ENCODE measurements around the gene KLHL26.

The KLHL26 gene

GRCh38 chr19:18650021-18650390, 13.2 kb downstream of the KLHL26 start:
- no peak for DNase-seq

- DNase-seq = no peak
Measured at GRCh38 chr19:18650468-18651041, 13.7 kb downstream of the KLHL26 start.

GRCh38 chr19:18651300-18651699, 14.5 kb downstream of the KLHL26 start:
- DNase-seq = no peak

DNA sequence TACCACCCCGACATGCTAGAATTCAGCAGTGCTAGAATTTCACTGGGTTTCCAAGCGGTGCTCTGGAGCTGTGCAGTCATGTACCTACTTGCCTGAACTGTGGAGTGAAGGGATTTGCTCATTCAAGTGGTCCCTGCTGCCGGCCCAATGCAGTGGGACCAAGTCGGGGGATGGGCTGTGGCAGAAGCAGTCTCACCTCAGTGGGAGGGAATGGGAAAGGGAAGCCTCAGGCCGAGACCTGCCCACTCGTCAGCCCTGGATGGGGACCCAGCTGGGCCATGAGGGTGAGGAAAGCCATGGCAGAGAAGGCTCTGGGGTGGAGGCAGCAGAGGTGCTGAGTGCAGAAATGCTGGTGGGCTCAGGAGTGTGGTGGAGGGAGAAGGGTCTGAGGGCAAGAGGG, 14.9 kb downstream of the KLHL26 start:
- peak; percentile 54 to 90 for DNase-seq

DNA sequence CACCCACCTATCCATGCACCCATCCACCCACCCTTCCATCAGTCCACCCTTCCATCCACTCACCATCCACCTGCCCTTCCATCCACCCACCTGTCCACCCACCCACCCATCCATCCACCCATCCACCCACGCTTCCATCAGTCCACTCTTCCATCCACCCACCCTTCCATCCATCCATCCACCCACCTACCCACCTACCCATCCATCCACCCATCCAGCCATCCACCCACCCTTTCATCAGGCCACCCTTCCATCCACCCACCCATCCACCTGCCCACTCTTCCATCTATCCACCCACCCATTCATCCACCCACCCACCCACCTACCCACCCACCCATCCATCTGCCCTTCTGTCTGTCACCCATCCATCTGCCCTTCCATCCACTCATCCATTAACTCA, 17.0 kb downstream of the KLHL26 start:
- no peak for DNase-seq

DNA sequence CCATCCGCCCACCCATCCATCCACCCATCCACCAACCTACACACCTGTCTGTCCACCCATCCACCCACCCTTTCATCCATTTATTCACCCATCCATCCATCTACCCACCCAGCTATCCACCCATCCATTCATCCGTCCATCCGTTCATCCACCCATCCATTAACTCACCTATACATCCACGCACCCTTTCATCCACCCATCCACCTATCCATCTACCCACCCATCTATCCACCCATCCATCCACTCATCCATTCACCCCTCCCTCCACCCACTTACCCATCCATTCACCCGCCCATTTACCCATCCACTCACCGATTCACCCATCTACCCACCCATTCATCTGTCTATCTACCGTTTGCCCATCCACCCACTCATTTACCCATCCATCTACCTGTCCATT, 17.6 kb downstream of the KLHL26 start:
- DNase-seq = no peak

- no peak for DNase-seq
Measured at GRCh38 chr19:18655173-18655844, 18.5 kb downstream of the KLHL26 start.

DNA sequence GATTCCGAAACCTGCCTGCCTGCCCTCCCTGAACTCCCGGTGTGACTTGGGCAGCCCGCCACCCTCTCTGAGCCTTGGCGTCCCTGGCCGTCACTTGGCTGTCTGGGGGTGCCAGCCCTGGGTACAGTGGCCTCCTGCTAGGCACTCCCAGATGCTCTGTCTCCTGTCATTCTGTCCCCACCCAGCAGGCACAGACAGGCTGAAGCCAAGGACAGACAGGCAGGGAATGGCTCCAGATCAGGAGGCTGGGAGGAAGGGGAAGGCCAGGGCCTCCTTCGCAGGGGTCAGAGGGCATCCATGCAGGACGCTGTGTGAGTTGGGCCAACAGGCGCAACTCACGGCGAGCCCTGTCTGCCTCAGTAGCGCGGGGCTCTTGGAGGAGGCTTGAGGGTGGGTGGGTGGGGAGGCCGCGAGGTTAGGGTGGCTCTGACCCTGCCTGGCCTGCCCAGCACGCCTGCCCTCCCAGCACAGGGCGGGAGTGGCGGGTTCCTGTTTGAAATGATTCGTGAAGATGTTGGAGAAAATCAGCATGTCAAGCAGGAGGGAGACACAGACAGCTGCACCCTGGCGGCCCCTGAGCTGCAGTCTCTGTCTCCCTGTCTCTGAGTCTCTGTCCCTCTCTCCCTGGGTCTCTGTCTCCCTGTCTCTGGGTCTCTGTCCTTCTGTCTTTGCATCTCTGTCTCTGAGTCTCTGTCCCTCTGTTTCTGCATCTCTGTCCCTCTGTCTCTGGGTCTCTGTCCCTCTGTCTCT, 19.7 kb downstream of the KLHL26 start:
- no peak for DNase-seq

GRCh38 chr19:18657590-18658365, 20.9 kb downstream of the KLHL26 start:
- no peak for DNase-seq

DNA sequence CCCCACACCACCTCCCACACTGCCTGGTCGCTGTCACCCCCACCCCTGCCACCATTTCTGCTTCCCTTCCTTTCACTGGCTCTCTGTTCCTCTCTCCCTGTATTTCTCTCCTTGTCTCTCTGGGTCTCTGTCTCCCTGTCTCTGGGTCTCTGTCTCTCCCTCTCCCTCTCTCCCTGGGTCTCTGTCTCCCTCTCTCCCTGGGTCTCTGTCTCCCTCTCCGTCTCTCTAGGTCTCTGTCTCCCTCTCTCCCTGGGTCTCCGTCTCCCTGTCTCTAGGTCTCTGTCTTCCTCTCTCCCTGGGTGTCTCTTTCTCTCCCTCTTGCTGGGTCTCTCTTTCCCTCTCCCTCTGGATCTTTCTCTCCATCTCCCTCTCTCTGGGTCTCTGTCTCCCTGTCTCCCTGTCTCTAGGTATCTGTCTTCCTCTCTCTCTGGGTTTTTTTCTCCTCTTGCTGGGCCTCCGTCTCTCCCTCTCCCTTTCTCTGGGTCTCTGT, 21.6 kb downstream of the KLHL26 start:
- no peak for DNase-seq

DNA sequence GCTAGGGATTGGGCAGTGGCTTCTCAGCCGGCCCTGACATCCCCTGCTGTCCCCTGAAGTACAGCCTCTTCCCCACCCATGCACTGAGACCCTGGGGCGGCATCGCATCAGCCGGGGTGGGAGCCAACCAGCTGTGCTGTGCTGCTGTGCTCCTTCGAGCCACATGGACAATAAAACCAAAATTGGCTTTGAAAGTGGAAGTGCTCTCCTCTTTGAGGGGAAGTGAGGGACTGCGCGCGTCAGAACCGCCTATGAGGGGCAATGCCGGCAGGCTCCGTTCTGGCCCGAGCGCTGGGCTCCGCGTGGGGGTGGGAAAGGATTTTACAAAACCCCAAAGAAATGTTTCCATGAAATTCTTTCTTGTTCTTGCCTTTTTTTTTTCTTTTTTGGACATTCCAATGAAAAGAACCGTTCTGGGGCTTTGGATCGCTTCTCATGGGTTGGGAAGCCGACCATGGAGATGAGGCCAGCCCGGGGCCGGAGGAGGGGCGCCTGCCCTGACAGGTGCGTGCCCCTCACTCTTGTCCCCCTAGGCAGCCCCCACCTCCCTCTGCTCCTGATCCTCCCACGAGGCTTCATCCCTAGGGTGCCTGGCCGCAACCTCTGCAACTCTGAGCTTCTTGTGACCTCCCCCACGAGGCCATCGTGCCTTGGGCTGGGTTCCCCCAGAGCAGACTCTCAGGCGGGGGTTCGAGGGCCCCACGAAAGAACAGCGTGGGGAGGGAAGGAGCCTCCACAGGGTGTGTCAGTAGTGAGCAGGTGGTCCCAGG, 22.6 kb downstream of the KLHL26 start:
- no peak for DNase-seq

DNA sequence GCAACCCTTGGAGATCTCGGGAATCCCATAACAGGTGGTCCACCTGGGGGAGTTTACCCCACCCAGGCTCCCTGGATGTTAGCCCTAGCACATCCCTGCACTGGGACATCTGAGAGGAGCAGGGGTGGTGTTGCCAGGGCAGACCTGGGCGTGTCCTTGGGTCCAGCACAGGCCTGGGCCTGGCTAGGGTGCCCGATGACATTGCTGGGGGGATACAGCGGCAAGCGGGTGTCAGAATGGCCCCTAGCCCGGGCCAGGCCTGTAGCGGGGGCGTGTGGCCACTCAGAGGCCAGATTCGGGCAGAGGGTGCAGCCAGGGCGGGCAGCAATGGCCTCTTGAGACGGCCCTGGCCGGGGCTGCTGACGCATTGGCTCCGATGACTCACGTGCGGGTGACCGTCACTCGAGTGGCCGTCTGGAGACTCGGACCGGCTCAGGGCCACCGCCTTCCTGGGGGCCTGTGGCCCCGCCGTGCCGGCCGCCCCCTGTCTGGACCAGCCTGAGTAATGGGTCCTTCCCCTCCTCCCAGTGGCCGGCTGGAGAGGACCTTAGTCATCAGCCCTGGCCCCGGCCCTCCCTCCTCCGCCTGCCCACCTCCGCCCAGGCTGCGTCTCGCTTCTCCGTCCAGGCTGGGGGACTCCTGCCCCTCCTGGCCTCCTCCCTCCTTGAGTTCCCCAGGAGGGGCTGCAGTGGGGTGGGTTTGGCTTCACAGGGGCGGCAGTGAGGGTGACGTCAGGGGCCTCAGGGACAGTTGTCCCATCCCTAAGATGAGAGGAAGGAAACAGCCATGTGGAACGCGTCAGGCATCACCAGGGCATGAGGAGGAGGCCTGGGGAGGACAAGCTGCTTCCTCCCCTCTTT, 23.5 kb downstream of the KLHL26 start:
- DNase-seq = no peak

DNA sequence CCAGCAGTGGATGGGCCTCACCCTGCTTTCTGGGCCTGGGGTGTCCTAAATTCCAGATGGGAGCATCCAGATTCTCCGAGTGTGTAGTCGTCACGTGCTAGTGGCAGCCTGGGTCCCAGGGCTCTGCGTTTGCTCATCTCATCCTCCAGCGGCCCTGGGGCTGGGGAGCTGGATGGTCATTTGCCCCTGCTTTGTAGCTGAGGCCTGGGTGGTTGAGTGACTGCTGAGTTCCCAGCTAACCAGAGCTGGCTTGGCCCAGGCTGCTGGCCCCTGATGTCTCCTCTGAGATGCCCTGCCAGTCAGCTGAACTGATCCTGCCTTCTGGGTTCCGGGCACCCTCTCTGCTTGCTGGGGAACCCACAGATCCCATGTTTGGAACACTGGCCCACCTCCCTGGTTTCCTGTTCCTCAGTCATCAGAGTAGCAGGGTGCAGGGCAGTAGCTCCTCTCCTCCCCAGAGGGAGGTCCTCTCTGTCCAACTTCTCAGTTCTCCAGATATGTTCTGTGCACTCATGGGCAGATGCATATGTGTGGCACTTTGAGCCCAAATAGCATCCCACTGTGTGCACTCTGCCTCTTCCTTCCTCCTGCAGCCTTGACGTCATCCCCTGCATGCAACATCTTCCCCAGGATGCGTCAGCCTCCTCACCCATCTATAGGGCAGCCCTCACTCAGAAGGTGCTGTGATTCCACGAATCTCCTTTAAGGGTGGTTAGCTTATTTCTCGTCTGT, 24.3 kb downstream of the KLHL26 start:
- DNase-seq = no peak

GRCh38 chr19:18662972-18663732, 26.3 kb downstream of the KLHL26 start:
- DNase-seq = peak in 1 of 2 experiments; percentile 29

DNA sequence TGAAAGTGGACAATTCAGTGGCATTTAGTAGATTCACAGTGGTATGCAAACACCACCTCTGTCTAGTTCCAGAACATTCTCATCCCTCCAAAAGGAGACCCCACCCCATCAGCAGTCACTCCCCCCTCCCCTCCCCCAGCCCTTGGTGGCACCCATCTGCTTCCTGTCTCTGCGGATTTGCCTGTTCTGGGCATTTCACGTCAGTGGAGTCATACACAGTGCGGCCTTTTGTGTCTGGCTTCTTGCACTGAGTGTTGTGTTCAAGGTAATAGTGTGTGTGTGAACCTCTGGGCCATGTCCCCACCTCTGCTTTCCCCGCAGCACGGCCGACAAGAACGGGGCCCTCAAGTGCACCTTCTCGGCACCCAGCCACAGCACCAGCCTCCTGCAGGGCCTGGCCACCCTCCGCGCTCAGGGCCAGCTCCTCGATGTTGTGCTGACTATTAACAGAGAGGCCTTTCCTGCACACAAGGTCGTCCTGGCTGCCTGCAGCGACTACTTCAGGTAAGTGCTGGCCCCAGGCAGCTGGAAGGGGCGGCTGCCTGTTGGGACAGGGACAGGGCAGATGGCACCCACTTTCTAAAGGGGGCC, 27.2 kb downstream of the KLHL26 start:
- peak; percentile 73 to 87 for DNase-seq

DNA sequence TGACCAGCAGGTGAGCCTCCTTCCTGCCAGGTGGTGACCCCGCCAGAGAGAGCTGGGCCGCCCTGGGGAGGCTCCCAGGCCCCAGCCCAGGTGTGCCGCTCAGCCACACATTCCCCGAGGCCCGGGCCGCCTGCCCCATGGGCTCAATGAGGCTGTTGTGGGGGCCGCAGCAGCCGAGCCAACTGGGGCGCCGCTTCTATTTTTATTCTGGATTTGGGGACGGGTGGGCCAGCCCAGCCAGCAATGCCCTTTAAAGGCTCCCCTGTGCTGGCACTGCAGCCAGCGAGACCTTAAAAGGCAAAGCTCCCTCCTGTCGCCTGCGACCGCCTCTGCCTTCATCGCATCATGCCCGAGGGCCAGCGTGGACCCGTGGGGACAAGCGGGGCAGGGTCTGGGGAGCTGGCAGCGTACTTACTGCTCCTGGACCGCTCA, 29.0 kb downstream of the KLHL26 start:
- no peak for DNase-seq

GRCh38 chr19:18666317-18666716, 29.5 kb downstream of the KLHL26 start:
- no peak for DNase-seq

- DNase-seq = no peak
Measured at GRCh38 chr19:18666784-18667183, 30.0 kb downstream of the KLHL26 start.

GRCh38 chr19:18667531-18668251, 30.9 kb downstream of the KLHL26 start:
- DNase-seq = no peak

All from NCI-H524 (cell line).